GM23248 (cell line): Measurements from ENCODE around the gene FKBP6. TPM values are rescaled to one million over a fixed set of nuclear protein-coding genes. Genes with fewer than 3 reads are reported as not detected.
"Not testable (repeated sequence)": the region's sequence is repeated elsewhere in the genome, so short reads cannot be mapped to it uniquely, and the experiment has no call there.

ENCODE experiments used
- DNase-seq: peaks from one replicate; pipeline ENCODE4 v3.0.0-alpha.2; 2015
- H2AFZ ChIP-seq: fragments of 200-600 bp; sonication (generic); 2 replicates; pipeline ENCODE4 v1.6.1; 2016; ENCODE audit warnings: antibody characterized with exemption
- H3F3A ChIP-seq: fragments of 200-600 bp; sonication (generic); 2 replicates; pipeline ENCODE4 v1.6.1; 2016; ENCODE audit warnings: mild to moderate bottlenecking, antibody characterized with exemption, mixed run types; ENCODE audit not compliant: insufficient read depth
- H3K27ac ChIP-seq: fragments of 200-600 bp; sonication (generic); 2 replicates; pipeline ENCODE4 v1.5.1; 2016; ENCODE audit warnings: mild to moderate bottlenecking
- H3K27me3 ChIP-seq: fragments of 200-600 bp; sonication (generic); replicated peaks from 2 replicates; pipeline ENCODE4 v1.6.1; 2016; ENCODE audit warnings: mild to moderate bottlenecking; ENCODE audit not compliant: insufficient read depth
- H3K36me3 ChIP-seq: fragments of 200-600 bp; sonication (generic); 2 replicates; pipeline ENCODE4 v1.6.1; 2016; ENCODE audit warnings: low read depth, mild to moderate bottlenecking
- H3K4me1 ChIP-seq: fragments of 200-600 bp; sonication (generic); 2 replicates; pipeline ENCODE4 v1.6.1; 2016; ENCODE audit warnings: mild to moderate bottlenecking; ENCODE audit not compliant: insufficient read depth
- H3K4me2 ChIP-seq: fragments of 200-600 bp; sonication (generic); one replicate; pipeline ENCODE4 v1.6.1; 2016; ENCODE audit warnings: mild to moderate bottlenecking; ENCODE audit not compliant: unreplicated experiment
- H3K4me3 ChIP-seq: fragments of 200-600 bp; sonication (generic); 2 replicates; pipeline ENCODE4 v1.5.1; 2016; ENCODE audit warnings: mild to moderate bottlenecking
- H3K79me2 ChIP-seq: fragments of 200-600 bp; sonication (generic); 2 replicates; pipeline ENCODE4 v1.6.1; 2016; ENCODE audit warnings: mild to moderate bottlenecking; ENCODE audit not compliant: insufficient read depth
- H3K9ac ChIP-seq: fragments of 200-600 bp; sonication (generic); 2 replicates; pipeline ENCODE4 v1.6.1; 2016; ENCODE audit warnings: mild to moderate bottlenecking
- H3K9me2 ChIP-seq: fragments of 200-600 bp; sonication (generic); 2 replicates; pipeline ENCODE4 v1.6.1; 2016; ENCODE audit warnings: mixed run types, mild to moderate bottlenecking, moderate library complexity; ENCODE audit not compliant: insufficient read depth
- H3K9me3 ChIP-seq: fragments of 200-600 bp; sonication (generic); one replicate; pipeline ENCODE4 v1.6.1; 2017; ENCODE audit warnings: low read depth
- H4K20me1 ChIP-seq: fragments of 200-600 bp; sonication (generic); 2 replicates; pipeline ENCODE4 v1.6.0; 2016; ENCODE audit not compliant: insufficient read depth
- EZH2 ChIP-seq: fragments of 200-600 bp; sonication (generic); IDR thresholded peaks from 2 replicates; pipeline ENCODE4 v1.6.1; 2018; ENCODE audit warnings: antibody characterized with exemption, mild to moderate bottlenecking; ENCODE audit not compliant: insufficient read depth, poor library complexity, severe bottlenecking
- EZH2phosphoT487 ChIP-seq: fragments of 200-600 bp; sonication (generic); IDR thresholded peaks from 2 replicates; pipeline ENCODE4 v1.6.1; 2018; ENCODE audit warnings: antibody characterized with exemption, moderate library complexity, mild to moderate bottlenecking, low read depth; ENCODE audit not compliant: insufficient read depth
- WGBS, 2 experiments: methylation state at CpG; one replicate each; pipeline ENCODE4 v1.1.6; 2015 to 2017; ENCODE audit warnings: low lambda C conversion rate in 2 of 2, low coverage in 1 of 2; ENCODE audit errors: missing lambda C conversion rate in 2 of 2; 5-methylcytosine and 5-hydroxymethylcytosine counted together
- in situ Hi-C: fragments of 300-500 bp; cut with MboI; formaldehyde crosslinking; loops from 2 replicates; pipeline ENCODE4 v1.15.0; 2020
- polyA plus RNA-seq: library from polyadenylated mRNA; unstranded; fragments of >200 nt; fragmentation: Nextera tagmentation; extraction: Ambion mirVana; gene quantifications from 2 replicates; pipeline ENCODE4 v1.2.1, GENCODE V29; 2016
- total RNA-seq: library from RNA; depleted of rRNA; stranded (reverse); fragments of >200 nt; shearing (Covaris generic); gene quantifications from 2 replicates; pipeline ENCODE4 v1.2.3, GENCODE V29; 2014

The FKBP6 gene
- total and polyA plus RNA-seq, 2 experiments from 2014 or later = not detected

DNA sequence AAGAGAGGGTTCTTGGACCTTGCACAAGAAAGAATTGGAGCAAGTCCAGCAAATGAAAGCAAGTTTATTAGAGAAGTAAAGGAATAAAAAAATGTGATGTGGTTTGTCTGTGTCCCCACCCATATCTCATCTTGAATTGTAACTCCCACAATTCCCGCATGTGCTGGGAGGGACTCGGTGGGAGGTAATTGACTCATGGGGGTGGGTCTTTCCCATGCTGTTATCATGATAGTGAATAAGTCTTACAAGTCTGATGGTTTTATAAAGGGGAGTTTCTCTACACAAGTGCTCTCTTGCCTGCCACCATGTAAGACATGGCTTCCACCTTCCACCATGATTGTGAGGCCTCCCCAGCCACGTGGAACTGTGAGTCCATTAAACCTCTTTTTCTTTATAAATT, 66.5 kb downstream of the FKBP6 start:
- H3K27ac ChIP-seq = no peak overlapping the region
- in situ Hi-C loops = loop anchor here (5.0 to 10.0 kb wide), 2 partner anchors 52 to 60 kb away; no protein-coding TSS in a partner anchor
- TF ChIP-seq EZH2phosphoT487 (no peak), EZH2 (no peak)
- H4K20me1 ChIP-seq = no peaks in the 10 kb centered on the region
- no peak overlapping the region for H2AFZ ChIP-seq
- H3K4me3 ChIP-seq = no peak overlapping the region
- no peaks in the 10 kb centered on the region for H3K9me2 ChIP-seq
- no peaks in the 10 kb centered on the region for H3K79me2 ChIP-seq
- no peak for DNase-seq
- H3K27me3 ChIP-seq = no peaks in the 10 kb centered on the region; the same call in 1 of the 2 replicates
- H3K4me1 ChIP-seq = no peaks in the 10 kb centered on the region
- no peak overlapping the region for H3K4me2 ChIP-seq
- no peaks in the 10 kb centered on the region for H3F3A ChIP-seq
- no peak overlapping the region for H3K9ac ChIP-seq
- WGBS, 2 experiments = 24 to 33% methylated on average over 3 of the region's 3 CpGs
- no peaks in the 10 kb centered on the region for H3K36me3 ChIP-seq
- H3K9me3 ChIP-seq = no peaks in the 10 kb centered on the region

DNA sequence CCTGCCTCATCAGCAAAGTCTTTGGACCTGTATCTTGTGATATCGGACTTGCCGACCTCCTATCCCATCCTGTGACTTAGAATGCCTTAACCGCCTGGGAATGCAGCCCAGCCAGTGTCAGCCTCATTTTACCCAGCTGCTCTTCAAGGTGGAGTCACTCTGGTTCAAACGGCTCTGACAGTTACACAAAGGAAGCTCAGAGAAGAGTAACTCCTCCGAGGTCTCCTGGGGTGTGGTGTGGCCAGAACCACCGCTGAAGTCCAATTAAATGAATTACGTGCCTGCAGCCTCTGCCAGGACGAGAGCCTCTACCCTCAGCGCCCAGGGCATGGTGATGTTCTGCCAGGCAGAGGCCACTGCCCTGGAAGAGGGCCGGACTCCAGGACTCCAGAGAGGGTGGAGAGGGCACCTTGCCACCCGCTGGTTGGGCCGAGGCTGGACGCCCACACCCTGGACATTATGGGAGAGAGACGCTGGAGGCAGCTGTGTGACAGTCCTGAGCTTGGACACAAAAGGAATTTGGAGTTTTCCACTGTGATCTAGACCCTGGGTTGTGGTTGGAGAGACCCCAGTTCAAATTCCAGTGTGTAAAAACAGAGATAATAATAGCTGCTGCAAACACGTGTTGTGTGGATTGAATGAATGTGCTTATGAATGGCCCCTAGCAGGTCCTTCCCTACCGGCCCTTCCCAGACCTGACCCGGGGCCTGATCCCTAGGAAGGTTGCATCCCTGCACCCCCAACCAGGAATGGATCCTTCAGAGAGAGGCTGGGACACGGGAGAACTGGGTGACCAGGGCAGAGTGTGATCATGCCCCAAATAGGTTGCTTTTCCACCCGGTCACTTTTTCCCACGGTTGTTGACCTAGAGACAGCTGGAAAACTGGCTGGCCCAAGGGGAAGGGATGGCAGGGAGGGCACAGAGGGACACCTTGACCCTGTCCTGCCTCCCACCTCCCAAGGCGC, 67.9 kb downstream of the FKBP6 start:
- in situ Hi-C loops = loop anchor here (10.0 kb wide), 1 partner anchor 59 kb away; no protein-coding TSS in a partner anchor
- no peaks in the 10 kb centered on the region for H4K20me1 ChIP-seq
- H3K27me3 ChIP-seq = no peaks in the 10 kb centered on the region; the same call in 1 of the 2 replicates
- no peaks in the 10 kb centered on the region for H3K4me1 ChIP-seq
- no peak overlapping the region for H2AFZ ChIP-seq
- H3K9me3 ChIP-seq = no peaks in the 10 kb centered on the region
- H3K79me2 ChIP-seq = no peaks in the 10 kb centered on the region
- TF ChIP-seq EZH2 (no peak), EZH2phosphoT487 (no peak)
- H3K36me3 ChIP-seq = no peaks in the 10 kb centered on the region
- no peak overlapping the region for H3K27ac ChIP-seq
- H3K4me3 ChIP-seq = no peak overlapping the region
- H3F3A ChIP-seq = no peaks in the 10 kb centered on the region
- H3K4me2 ChIP-seq = no peak overlapping the region
- no peaks in the 10 kb centered on the region for H3K9me2 ChIP-seq
- no peak overlapping the region for H3K9ac ChIP-seq
- DNase-seq = no peak
- 44% methylated on average over 21 of the region's 21 CpGs for WGBS, 2 experiments

DNA sequence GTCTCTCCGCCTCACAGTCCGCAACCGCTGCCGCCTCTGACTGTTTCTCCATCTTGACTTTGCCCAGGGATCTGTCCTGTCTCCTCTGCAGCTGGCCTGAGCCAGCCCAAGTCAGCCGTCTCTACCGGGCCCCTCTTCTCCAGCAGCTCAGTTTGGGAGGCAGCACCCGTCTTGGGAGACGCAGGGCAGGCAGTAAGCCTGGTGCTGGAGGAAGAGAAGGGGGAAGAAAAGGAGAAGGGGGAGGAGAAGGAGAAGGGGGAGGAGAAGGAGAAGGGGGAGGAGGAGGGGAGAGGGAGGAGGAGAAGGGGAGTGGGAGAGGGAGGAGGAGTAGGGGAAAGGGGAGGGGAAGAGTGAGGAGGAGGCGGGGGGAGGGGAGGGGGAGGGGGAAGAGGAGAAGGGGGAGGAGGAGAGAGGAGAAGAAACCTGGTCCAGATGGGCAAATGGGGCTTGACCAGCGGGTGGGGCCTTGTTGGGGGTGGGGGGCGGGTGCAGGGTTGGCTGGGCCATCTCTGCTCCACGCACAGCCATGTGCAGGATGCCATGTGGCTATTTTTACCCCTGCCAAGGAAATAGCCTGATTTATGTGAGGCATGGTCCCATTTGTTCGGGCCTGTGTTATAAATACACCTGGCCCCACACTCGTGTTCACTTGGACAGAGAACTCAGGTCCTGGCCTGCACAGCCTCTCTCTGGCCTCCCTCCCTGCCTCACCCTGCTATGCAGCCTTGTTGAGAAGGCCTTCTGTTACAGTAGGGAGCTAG, 69.7 kb downstream of the FKBP6 start:
- H3K9ac ChIP-seq = no peak overlapping the region
- no peak overlapping the region for H2AFZ ChIP-seq
- TF ChIP-seq EZH2 (no peak), EZH2phosphoT487 (no peak)
- no peaks in the 10 kb centered on the region for H3F3A ChIP-seq
- H3K9me2 ChIP-seq = no peaks in the 10 kb centered on the region
- no peak overlapping the region for H3K4me2 ChIP-seq
- in situ Hi-C loops = loop anchor here (10.0 kb wide), 1 partner anchor 57 kb away; no protein-coding TSS in a partner anchor
- H3K27ac ChIP-seq = no peak overlapping the region
- no peaks in the 10 kb centered on the region for H3K79me2 ChIP-seq
- H3K9me3 ChIP-seq = no peaks in the 10 kb centered on the region
- no peaks in the 10 kb centered on the region for H4K20me1 ChIP-seq
- no peaks in the 10 kb centered on the region for H3K27me3 ChIP-seq
- no peak for DNase-seq
- H3K4me3 ChIP-seq = no peak overlapping the region
- no peaks in the 10 kb centered on the region for H3K4me1 ChIP-seq
- 25 to 27% methylated on average over 10 to 14 of the region's 14 CpGs for WGBS, 2 experiments
- H3K36me3 ChIP-seq = no peaks in the 10 kb centered on the region

DNA sequence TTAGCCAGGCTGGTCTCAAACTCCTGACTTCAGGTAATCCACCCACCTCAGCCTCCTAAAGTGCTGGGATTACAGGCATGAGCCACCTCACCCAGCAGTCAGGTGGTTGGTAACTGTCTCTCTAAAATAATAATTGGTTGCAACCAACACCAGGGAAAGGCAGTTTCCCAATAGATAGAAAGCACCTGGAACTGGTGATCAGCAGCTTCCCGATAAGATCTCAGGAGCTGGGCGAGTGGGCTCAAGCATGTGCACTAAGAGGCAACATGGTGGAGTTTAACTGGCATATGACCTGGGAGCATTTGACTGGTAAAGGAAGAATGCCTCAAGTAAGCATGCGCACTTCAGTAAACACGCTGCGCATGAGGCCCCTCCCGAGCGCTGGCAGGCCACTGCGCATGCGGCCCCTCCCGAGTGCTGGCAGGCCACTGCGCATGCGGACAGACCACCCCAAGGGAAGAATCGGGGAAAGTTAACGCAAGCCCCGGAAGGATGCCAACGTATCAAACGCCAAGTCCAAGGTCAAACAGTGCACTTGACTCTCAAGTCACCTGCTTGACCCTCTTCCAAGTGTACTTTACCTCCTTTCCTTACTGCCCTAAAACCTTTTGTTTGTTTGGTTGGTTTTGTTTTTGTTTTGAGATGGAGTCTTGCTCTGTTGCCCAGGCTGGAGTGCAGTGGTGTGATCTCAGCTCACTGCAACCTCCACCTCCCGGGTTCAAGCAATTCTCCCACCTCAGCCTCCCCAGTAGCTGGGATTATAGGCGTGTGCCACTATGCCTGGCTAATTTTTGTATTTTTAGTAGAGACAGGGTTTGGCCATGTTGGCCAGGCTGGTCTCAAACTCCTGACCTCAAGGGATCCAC, 71.5 kb downstream of the FKBP6 start:
- Histone ChIP-seq H3K9ac (0 out of 2 replicates have a peak overlapping the region, but pooled peaks have one; percentile 38), H2AFZ (peak overlapping the region; percentile 97), H3K4me3 (peak overlapping the region; percentile 65)
- H3K27ac ChIP-seq, H3K4me1 ChIP-seq, H3K79me2 ChIP-seq, H3K36me3 ChIP-seq, H3K9me2 ChIP-seq, H3F3A ChIP-seq, H4K20me1 ChIP-seq, H3K4me2 ChIP-seq, H3K27me3 ChIP-seq, H3K9me3 ChIP-seq: not testable (repeated sequence)
- peak; percentile 81 for DNase-seq
- WGBS, 2 experiments = 7 to 9% methylated on average over 19 of the region's 19 CpGs
- in situ Hi-C loops = loop anchor here (10.0 kb wide), 1 partner anchor 55 kb away; no protein-coding TSS in a partner anchor

DNA sequence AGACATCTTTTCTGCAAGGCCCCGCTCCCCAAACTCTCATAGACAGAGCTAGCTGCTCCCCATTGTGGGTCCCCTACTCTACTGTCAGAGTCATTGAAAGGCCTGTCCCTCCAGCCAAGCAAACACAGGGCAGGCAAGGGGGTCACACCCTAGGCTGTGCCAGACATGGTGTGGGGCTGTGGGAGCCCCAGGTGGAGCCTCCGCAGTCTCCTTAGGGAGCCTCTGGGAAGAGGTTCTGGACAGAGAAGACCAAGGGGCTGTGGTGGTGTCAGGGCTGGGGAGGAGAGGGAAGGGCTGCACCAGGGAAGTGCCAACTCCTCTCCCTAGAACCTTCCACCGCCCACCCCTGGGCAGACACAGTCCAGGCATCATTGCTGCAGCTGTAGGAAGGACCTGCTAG, 76.9 kb downstream of the FKBP6 start:
- 69 to 73% methylated on average over 3 of the region's 3 CpGs for WGBS, 2 experiments
- H3K79me2 ChIP-seq, H3K4me3 ChIP-seq, H3K36me3 ChIP-seq, H3K27me3 ChIP-seq, H3K4me2 ChIP-seq, H3K9me2 ChIP-seq, H4K20me1 ChIP-seq, in situ Hi-C loops, DNase-seq, H3K4me1 ChIP-seq, H3F3A ChIP-seq, H3K27ac ChIP-seq, H2AFZ ChIP-seq, H3K9ac ChIP-seq, H3K9me3 ChIP-seq: not testable (repeated sequence)
